ENCODE measurements around the gene VSNL1.

VSNL1 gene

GRCh38 chr2:17649026-17649425 is 108.5 kb downstream of the VSNL1 start:
- no peak for TF ChIP-seq CTCF (IDR thresholded peaks at IDR 0.05; ENCODE audit: low read depth, low read length, missing control alignments)
- no peak for DNase-seq
- H3K27ac ChIP-seq: no peak overlapping the region
- H3K4me3 ChIP-seq (ENCODE audit: low read depth, low read length): no peak overlapping the region
- in situ Hi-C loops (cut with HindIII; ENCODE audit: low pct_ligation_motif_present, low sequenced_read_pairs): no loop called here
- no peaks in the 10 kb centered on the region for H3K36me3 ChIP-seq (replicated peaks)
- no peaks in the 10 kb centered on the region for H3K27me3 ChIP-seq (replicated peaks)

GRCh38 chr2:17652681-17653394 is 112.3 kb downstream of the VSNL1 start:
- no peak overlapping the region for H3K4me3 ChIP-seq (ENCODE audit: low read depth, low read length)
- no peak overlapping the region for H3K27ac ChIP-seq
- no peak for TF ChIP-seq CTCF (IDR thresholded peaks at IDR 0.05; ENCODE audit: low read depth, low read length, missing control alignments)
- H3K27me3 ChIP-seq (replicated peaks): no peaks in the 10 kb centered on the region
- H3K36me3 ChIP-seq (replicated peaks): no peaks in the 10 kb centered on the region
- in situ Hi-C loops (cut with HindIII; ENCODE audit: low pct_ligation_motif_present, low sequenced_read_pairs): no loop called here
- DNase-seq: no peak

- TF ChIP-seq CTCF (IDR thresholded peaks at IDR 0.05; ENCODE audit: low read depth, low read length, missing control alignments): no peak
- H3K27me3 ChIP-seq (replicated peaks): no peaks in the 10 kb centered on the region
- no peak overlapping the region for H3K27ac ChIP-seq
- H3K4me3 ChIP-seq (ENCODE audit: low read depth, low read length): no peak overlapping the region
- DNase-seq: no peak
- H3K36me3 ChIP-seq (replicated peaks): no peaks in the 10 kb centered on the region
- in situ Hi-C loops (cut with HindIII; ENCODE audit: low pct_ligation_motif_present, low sequenced_read_pairs): no loop called here
These were observed 117.3 kb downstream of the VSNL1 start for GRCh38 chr2:17657759-17658158.

GRCh38 chr2:17658251-17658843 is 117.9 kb downstream of the VSNL1 start:
- no peaks in the 10 kb centered on the region for H3K27me3 ChIP-seq (replicated peaks)
- in situ Hi-C loops (cut with HindIII; ENCODE audit: low pct_ligation_motif_present, low sequenced_read_pairs): no loop called here
- H3K36me3 ChIP-seq (replicated peaks): no peaks in the 10 kb centered on the region
- peak overlapping the region; percentile 22 for H3K27ac ChIP-seq
- no peak overlapping the region for H3K4me3 ChIP-seq (ENCODE audit: low read depth, low read length)
- DNase-seq: peak; percentile 64
- no peak for TF ChIP-seq CTCF (IDR thresholded peaks at IDR 0.05; ENCODE audit: low read depth, low read length, missing control alignments)

- Histone ChIP-seq H3K27ac (no peak overlapping the region), H3K27me3 (replicated peaks) (no peaks in the 10 kb centered on the region), H3K4me3 (ENCODE audit: low read depth, low read length) (no peak overlapping the region), H3K36me3 (replicated peaks) (peaks cover 3% of the 10 kb centered on the region)
- no peak for TF ChIP-seq CTCF (IDR thresholded peaks at IDR 0.05; ENCODE audit: low read depth, low read length, missing control alignments)
- in situ Hi-C loops (cut with HindIII; ENCODE audit: low pct_ligation_motif_present, low sequenced_read_pairs): no loop called here
- DNase-seq: no peak
These were observed 119.7 kb downstream of the VSNL1 start for GRCh38 chr2:17660219-17660618.

Data from brain microvascular endothelial cell (primary cell).